GM12801 (cell line): Measurements from ENCODE around the gene RMRP.

Experiments used
- CTCF ChIP-seq: IDR thresholded peaks from one replicate; pipeline ENCODE4 v1.5.1; 2011; ENCODE audit warnings: control low read depth; ENCODE audit not compliant: insufficient read length; ENCODE audit errors: extremely low read depth

RMRP gene

DNA sequence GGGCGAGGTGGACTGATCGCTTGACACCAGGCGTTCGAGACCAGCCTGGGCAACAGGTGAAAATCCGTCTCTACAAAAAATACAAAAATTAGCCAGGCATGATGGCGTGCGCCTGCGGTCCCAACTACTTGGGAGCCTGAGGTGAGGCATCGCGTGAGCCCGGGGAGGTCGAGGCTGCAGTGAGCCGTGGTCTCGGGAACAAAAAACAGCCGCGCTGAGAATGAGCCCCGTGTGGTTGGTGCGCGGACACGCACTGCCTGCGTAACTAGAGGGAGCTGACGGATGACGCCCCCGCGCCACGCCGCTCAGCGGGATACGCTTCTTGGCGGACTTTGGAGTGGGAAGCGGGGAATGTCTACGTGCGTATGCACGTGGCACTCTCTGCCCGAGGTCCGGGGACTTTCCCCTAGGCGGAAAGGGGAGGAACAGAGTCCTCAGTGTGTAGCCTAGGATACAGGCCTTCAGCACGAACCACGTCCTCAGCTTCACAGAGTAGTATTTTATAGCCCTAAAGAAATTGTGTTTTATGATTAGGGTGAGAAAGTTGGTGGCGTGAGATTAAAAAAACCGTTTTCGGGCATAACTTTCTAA lies at the start of gene RMRP:
RMRP (minus strand) TSS at position 474 of the 591 bp plus-strand sequence.
- no peak for TF ChIP-seq CTCF

- no peak for TF ChIP-seq CTCF
These were observed 49.1 kb upstream of the RMRP start for GRCh38 chr9:35706951-35707350.

- no peak for TF ChIP-seq CTCF
These were observed 48.1 kb upstream of the RMRP start for GRCh38 chr9:35705836-35706430.

GRCh38 chr9:35705372-35705771 lies 47.6 kb upstream of the RMRP start:
- TF ChIP-seq CTCF: no peak

DNA sequence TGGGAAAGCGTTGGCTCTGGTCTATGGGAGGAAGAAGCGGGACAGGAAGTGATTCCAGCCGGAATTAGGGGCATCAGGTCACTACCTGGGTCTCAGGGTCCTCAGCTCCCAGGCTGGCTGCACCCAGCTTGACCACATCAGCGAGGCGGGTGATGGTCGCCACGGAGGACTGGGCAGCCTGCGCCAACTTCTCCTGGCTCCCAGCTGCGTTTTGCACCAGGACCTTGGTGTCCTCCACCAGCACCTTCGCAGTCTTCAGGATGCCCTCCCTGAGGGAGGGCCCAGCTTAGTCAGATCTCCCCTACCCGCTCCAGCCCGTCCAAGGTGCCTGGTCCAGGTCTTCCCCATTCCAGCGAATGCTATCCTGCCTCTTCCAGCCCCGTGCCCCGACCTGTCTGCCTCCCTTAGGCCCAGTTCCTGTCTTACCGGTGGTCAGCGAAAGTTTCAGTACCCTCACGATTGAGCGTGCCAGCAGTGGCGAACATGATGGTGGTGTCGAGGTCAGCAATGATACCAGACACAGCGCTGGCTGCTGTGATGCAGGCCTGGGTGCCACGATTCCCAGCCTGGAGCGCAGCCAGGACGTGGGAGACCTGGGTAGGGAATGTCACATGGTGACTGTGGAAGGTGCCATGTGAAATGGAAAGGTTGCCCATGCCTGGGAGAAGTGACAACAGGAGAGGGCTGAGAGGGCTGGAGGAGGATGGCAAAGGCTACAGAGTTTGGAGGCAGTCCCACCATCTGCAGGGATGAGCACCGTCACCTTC lies 46.3 kb upstream of the RMRP start:
- TF ChIP-seq CTCF: no peak

GRCh38 chr9:35702696-35703095 lies 44.9 kb upstream of the RMRP start:
- no peak for TF ChIP-seq CTCF

DNA sequence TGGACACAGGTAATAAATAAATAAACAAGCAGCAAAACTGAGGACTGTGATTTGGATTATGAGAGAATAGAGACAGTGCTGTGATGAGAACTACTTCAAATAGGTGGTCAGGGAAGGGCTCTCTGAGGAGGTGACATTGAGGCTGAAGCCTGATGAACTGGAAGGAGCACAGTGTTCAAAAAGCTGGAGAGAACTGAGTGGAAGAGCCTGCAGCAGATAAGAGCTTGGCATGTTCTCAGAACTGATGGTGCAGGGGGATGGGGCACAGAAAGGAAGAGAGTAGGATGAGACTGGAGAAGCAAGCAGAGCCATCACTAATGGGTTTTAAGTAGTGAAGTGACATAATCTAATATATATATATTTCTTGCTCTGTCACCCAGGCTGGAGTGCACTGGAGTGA lies 43.1 kb upstream of the RMRP start:
- TF ChIP-seq CTCF: no peak
